DND-41 (cell line): ENCODE results near the gene USP50.

Experiments used
- ATAC-seq: fragments of 200-7000 bp; cut with Tn5 transposase; 3 replicates; pipeline ENCODE4 v1.9.1; 2021; ENCODE audit warnings: low read depth; ENCODE audit not compliant: insufficient read depth
- DNase-seq: peaks from one replicate; pipeline ENCODE4 v3.0.0-alpha.2; 2020
- H2AFZ ChIP-seq: 2 replicates; pipeline ENCODE4 v1.6.0; 2012; ENCODE audit warnings: low read depth, low read length
- H3K27ac ChIP-seq: 2 replicates; pipeline ENCODE4 v1.5.1; 2012; ENCODE audit warnings: low read length, inconsistent platforms
- H3K27me3 ChIP-seq: fragments of 200-600 bp; sonication (generic); 2 replicates; pipeline ENCODE4 v1.6.0; 2012; ENCODE audit warnings: low read length, mild to moderate bottlenecking, inconsistent platforms; ENCODE audit not compliant: insufficient read depth, poor library complexity
- H3K36me3 ChIP-seq: 2 replicates; pipeline ENCODE4 v1.5.1; 2012; ENCODE audit warnings: low read length, inconsistent platforms; ENCODE audit not compliant: insufficient read depth
- H3K4me1 ChIP-seq: 2 replicates; pipeline ENCODE4 v1.5.1; 2012; ENCODE audit warnings: mild to moderate bottlenecking, low read length; ENCODE audit not compliant: insufficient read depth
- H3K4me2 ChIP-seq: 2 replicates; pipeline ENCODE4 v1.6.0; 2012; ENCODE audit warnings: mild to moderate bottlenecking, moderate library complexity, low read length, inconsistent platforms; ENCODE audit not compliant: insufficient read depth
- H3K4me3 ChIP-seq, 2 experiments: fragments of 200-600 bp in 1 of 2; shearing (Covaris generic) in 1 of 2; 2 replicates each; pipeline ENCODE4 v1.5.1; 2012 to 2016; ENCODE audit warnings: inconsistent platforms in 2 of 2, low read length in 2 of 2, mild to moderate bottlenecking in 2 of 2, low read depth in 1 of 2, moderate library complexity in 1 of 2
- H3K79me2 ChIP-seq: 2 replicates; pipeline ENCODE4 v1.6.0; 2012; ENCODE audit warnings: low read length, inconsistent platforms; ENCODE audit not compliant: insufficient read depth
- H3K9ac ChIP-seq: 2 replicates; pipeline ENCODE4 v1.6.0; 2012; ENCODE audit warnings: low read depth, mild to moderate bottlenecking, inconsistent platforms, low read length, moderate library complexity
- H3K9me3 ChIP-seq: 2 replicates; pipeline ENCODE4 v1.5.1; 2012; ENCODE audit warnings: low read length, moderate library complexity, mild to moderate bottlenecking, inconsistent platforms; ENCODE audit not compliant: insufficient read depth, severe bottlenecking
- H4K20me1 ChIP-seq: 2 replicates; pipeline ENCODE4 v1.6.0; 2012; ENCODE audit warnings: low read length; ENCODE audit not compliant: insufficient read depth
- CTCF ChIP-seq: IDR thresholded peaks from 2 replicates; pipeline ENCODE4 v1.5.1; 2012; ENCODE audit warnings: borderline replicate concordance, low read length, moderate library complexity, mild to moderate bottlenecking; ENCODE audit not compliant: poor library complexity, severe bottlenecking; ENCODE audit errors: extremely low read depth
- EZH2 ChIP-seq: IDR thresholded peaks from 3 replicates; pipeline ENCODE4 v1.6.1; 2012; ENCODE audit warnings: borderline replicate concordance, low read depth, mild to moderate bottlenecking, moderate library complexity, low read length, inconsistent platforms; ENCODE audit not compliant: severe bottlenecking

USP50 gene

DNA sequence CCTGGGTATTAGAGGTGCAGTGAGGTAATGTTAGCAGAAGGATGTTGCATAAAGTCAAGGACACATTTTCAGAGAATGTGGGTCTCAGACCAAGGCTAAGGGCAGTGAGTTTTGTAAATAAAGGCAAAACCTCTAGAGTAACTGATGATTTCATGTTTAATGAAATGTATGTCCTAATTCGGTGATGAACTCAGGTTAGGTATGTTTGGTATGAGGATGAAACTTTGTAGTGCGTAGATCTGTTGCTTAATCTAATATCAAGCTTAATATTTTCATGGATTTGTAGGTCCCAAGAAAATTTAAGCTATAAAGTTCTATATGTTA is 3.6 kb downstream of the USP50 start:
- Histone ChIP-seq H3K4me1 (no peaks in the 10 kb centered on the region), H3K9ac (no peak overlapping the region), H3K4me2 (no peak overlapping the region), H3K4me3 (no peak overlapping the region), H3K9me3 (no peaks in the 10 kb centered on the region), H3K27me3 (no peaks in the 10 kb centered on the region), H2AFZ (no peak overlapping the region), H3K27ac (no peak overlapping the region), H3K79me2 (no peaks in the 10 kb centered on the region), H4K20me1 (no peaks in the 10 kb centered on the region), H3K36me3 (no peaks in the 10 kb centered on the region)
- no peak for ATAC-seq
- TF ChIP-seq EZH2 (no peak), CTCF (no peak)
- DNase-seq = no peak

- H3K4me2 ChIP-seq = no peak overlapping the region
- H3K4me1 ChIP-seq = no peaks in the 10 kb centered on the region
- no peaks in the 10 kb centered on the region for H4K20me1 ChIP-seq
- no peak overlapping the region for H2AFZ ChIP-seq
- DNase-seq = no peak
- no peak for ATAC-seq
- H3K27me3 ChIP-seq = no peaks in the 10 kb centered on the region
- no peaks in the 10 kb centered on the region for H3K36me3 ChIP-seq
- H3K4me3 ChIP-seq = no peak overlapping the region
- no peaks in the 10 kb centered on the region for H3K9me3 ChIP-seq
- TF ChIP-seq EZH2 = no peak
- TF ChIP-seq CTCF = no peak
- no peaks in the 10 kb centered on the region for H3K79me2 ChIP-seq
- no peak overlapping the region for H3K9ac ChIP-seq
- no peak overlapping the region for H3K27ac ChIP-seq
Measured at GRCh38 chr15:50531766-50532165, 14.7 kb downstream of the USP50 start.

DNA sequence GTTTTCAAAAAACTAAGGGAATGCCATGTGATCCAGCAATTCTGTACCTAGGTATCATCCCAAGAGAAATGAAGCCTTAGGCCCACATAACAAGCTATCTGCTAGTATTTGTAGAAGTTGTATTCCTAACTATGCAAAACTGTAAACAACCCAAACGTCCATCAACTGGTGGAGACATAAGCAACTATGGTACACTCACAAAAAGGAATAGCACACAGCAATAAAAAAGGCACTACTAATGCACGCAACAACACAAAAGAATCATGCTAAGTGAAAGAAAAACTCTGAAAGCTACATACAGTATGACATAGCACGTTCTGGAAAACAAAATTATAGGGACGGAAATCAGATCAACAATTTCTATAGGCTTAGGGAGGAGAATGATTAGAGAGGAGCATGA is 15.3 kb downstream of the USP50 start:
- Histone ChIP-seq H3K27me3 (no peaks in the 10 kb centered on the region), H3K79me2 (no peaks in the 10 kb centered on the region), H3K27ac (no peak overlapping the region), H3K36me3 (no peaks in the 10 kb centered on the region), H3K9me3 (no peaks in the 10 kb centered on the region), H3K4me3 (no peak overlapping the region), H3K9ac (no peak overlapping the region), H3K4me2 (no peak overlapping the region), H4K20me1 (no peaks in the 10 kb centered on the region), H2AFZ (no peak overlapping the region), H3K4me1 (no peaks in the 10 kb centered on the region)
- TF ChIP-seq CTCF (no peak), EZH2 (no peak)
- no peak for ATAC-seq
- DNase-seq = no peak

DNA sequence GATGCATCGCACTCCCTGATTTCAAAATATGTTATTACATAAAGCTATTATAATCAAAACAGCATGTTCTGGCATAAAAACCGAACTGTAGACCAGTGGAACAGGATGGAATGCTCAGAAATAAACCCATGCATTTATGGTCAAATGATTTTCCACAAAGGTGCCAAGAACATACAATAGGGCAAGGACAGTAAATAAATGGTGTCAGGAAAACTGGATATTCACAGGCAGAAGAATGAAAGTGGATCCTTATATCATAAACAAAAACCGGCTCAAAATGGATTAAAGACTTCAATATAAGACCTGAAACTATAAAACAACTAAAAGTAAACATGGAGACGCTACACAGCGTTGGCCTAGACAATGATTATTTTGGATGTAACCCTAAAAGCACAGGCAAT is 22.6 kb downstream of the USP50 start:
- Histone ChIP-seq H3K4me2 (no peak overlapping the region), H3K9me3 (no peaks in the 10 kb centered on the region), H2AFZ (no peak overlapping the region), H3K27me3 (no peaks in the 10 kb centered on the region), H3K4me1 (no peaks in the 10 kb centered on the region), H3K79me2 (no peaks in the 10 kb centered on the region), H3K27ac (no peak overlapping the region), H3K9ac (no peak overlapping the region), H3K36me3 (no peaks in the 10 kb centered on the region), H3K4me3 (no peak overlapping the region), H4K20me1 (no peaks in the 10 kb centered on the region)
- ATAC-seq (no peak), DNase-seq (no peak)
- no peak for TF ChIP-seq EZH2
- no peak for TF ChIP-seq CTCF
